Cardiac muscle cell (in vitro differentiated cells and primary cell): ENCODE data around the gene CD209. TPM values are rescaled to one million over a fixed set of nuclear protein-coding genes. Genes with fewer than 3 reads are reported as not detected.

Experiments
- DNase-seq, 2 donors: peaks; one replicate each; pipeline versions ENCODE4 v3.0.0 to v3.0.0-alpha.2; 2010 to 2017; ENCODE audit warnings: low read depth in 1 of 2, low spot score in 1 of 2
- H3K27ac ChIP-seq: fragments of 200-600 bp; sonication (generic); 2 replicates; pipeline ENCODE4 v1.5.1; 2016
- H3K27me3 ChIP-seq: fragments of 200-600 bp; sonication (generic); 2 replicates; pipeline ENCODE4 v1.6.0; 2016; ENCODE audit warnings: control low read depth
- H3K36me3 ChIP-seq: fragments of 200-600 bp; sonication (generic); 2 replicates; pipeline ENCODE4 v1.5.1; 2016; ENCODE audit warnings: control low read depth
- H3K4me1 ChIP-seq: fragments of 200-600 bp; sonication (generic); 2 replicates; pipeline ENCODE4 v1.8.1; 2017; ENCODE audit warnings: low read depth, mild to moderate bottlenecking, mixed run types
- H3K4me3 ChIP-seq: fragments of 200-600 bp; sonication (generic); 2 replicates; pipeline ENCODE4 v1.5.1; 2016; ENCODE audit warnings: mild to moderate bottlenecking
- H3K9me3 ChIP-seq: fragments of 200-600 bp; sonication (generic); 2 replicates; pipeline ENCODE4 v1.5.1; 2017; ENCODE audit warnings: low read depth, mild to moderate bottlenecking, control low read depth
- polyA plus RNA-seq: library from polyadenylated mRNA; unstranded; fragments of >200 nt; fragmentation: Nextera tagmentation; extraction: Ambion mirVana; gene quantifications from 2 replicates; pipeline ENCODE4 v1.2.1, GENCODE V29; 2016
- total RNA-seq: library from RNA; depleted of rRNA; stranded (reverse); fragments of >200 nt; gene quantifications from 2 replicates; pipeline ENCODE4 v1.2.3, GENCODE V29; 2016
- TF ChIP-seq, protein P1 (sequence below): IDR thresholded peaks from 2 replicates; pipeline ENCODE4 v1.5.1; 2012; ENCODE audit warnings: low read depth, mild to moderate bottlenecking, low read length

Gene CD209
- total and polyA plus RNA-seq, 2 experiments from 2014 or later, result not detected

DNA sequence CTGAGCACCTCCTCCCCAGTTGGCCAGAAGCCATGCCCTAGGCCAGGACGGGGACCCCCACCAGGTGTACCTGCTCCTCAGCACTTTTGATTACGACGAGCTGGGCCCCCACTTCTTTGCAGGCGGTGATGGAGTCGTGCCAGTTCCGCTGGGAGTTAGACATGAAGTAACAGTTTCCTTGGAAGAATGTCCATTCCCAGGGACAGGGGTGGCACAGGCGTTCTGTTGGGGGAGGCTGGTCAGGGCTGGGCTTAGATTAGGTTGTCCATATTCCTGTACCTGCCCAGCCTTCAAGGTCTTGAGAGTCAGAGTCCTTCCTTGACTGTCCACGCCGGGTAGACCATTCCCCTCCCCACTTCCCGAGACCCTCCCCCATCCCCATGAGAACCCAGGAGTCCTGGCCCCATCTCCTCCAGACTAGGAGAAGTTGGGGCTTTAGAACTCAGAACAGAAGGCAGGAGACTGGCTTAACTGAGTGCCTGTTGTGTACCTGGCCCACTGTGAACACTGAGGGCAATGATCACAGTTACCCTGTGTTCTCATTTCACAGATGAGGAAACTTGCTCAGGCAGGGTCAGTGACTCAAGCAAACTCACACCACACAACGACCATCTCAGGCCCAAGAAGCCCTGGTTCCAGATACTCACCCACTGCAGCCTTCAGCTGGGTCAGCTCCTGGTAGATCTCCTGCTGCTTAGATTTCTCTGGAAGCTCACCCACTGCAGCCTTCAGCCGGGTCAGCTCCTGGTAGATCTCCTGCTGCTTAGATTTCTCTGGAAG lies 2.3 kb downstream of the CD209 start:
- no peaks in the 10 kb centered on the region for H3K36me3 ChIP-seq
- no peaks in the 10 kb centered on the region for H3K27me3 ChIP-seq
- DNase-seq, result no peak
- H3K4me3 ChIP-seq, result no peak overlapping the region
- TF ChIP-seq, protein P1, sequence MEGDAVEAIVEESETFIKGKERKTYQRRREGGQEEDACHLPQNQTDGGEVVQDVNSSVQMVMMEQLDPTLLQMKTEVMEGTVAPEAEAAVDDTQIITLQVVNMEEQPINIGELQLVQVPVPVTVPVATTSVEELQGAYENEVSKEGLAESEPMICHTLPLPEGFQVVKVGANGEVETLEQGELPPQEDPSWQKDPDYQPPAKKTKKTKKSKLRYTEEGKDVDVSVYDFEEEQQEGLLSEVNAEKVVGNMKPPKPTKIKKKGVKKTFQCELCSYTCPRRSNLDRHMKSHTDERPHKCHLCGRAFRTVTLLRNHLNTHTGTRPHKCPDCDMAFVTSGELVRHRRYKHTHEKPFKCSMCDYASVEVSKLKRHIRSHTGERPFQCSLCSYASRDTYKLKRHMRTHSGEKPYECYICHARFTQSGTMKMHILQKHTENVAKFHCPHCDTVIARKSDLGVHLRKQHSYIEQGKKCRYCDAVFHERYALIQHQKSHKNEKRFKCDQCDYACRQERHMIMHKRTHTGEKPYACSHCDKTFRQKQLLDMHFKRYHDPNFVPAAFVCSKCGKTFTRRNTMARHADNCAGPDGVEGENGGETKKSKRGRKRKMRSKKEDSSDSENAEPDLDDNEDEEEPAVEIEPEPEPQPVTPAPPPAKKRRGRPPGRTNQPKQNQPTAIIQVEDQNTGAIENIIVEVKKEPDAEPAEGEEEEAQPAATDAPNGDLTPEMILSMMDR, result no peak
- H3K4me1 ChIP-seq, result no peaks in the 10 kb centered on the region
- H3K27ac ChIP-seq, result no peak overlapping the region
- H3K9me3 ChIP-seq, result no peaks in the 10 kb centered on the region

DNA sequence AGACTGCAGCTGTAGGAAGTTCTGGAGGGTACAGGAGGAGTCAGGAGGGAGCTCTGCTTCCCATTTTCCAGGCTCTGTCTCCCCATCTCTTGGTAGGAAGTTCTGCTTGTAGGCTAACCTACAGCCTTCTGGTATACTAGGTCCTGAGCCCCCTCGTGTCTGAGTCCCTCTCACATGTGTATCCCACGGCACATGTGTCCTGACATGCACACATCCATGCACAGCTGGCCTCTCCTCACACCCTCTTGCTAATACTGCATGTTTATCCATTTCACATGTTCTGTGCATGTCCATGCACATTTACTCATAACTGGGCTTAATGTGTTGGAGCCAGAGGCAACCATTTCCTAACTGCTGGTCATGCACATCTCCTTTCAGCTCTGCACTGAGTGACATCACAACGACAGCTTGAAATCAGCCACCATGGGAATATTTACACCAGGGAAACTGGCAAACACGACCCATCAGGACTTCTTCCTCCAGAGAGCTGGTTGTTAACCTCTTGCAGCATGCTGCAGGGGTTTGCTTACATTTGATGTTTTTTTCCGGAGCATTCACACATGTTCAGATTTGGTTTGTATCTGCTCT lies 3.0 kb downstream of the CD209 start:
- Histone ChIP-seq H3K4me3 (no peak overlapping the region), H3K4me1 (no peaks in the 10 kb centered on the region), H3K9me3 (no peaks in the 10 kb centered on the region), H3K36me3 (no peaks in the 10 kb centered on the region), H3K27ac (no peak overlapping the region), H3K27me3 (no peaks in the 10 kb centered on the region)
- DNase-seq, result no peak
- TF ChIP-seq, protein P1, result no peak

DNA sequence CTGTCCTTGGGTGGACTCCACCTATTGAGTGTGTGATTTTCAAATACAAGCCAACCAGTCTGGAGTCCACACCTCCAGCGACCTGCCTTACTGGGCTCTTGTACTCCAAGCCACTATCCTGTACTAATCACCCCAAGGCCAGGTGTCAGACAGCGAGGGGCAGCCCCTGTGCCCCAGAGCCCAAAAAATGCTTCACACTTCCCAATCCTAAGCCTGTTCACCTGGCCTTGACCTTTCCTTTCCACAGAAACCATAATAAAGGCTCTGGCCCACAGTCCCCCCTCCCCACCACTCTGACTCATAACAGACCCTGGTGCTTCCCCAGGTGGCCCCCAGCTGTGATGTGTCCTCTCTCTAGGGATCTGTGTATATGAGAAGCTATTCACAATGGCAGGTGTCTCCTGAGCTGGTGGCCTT lies 3.9 kb downstream of the CD209 start:
- no peaks in the 10 kb centered on the region for H3K4me1 ChIP-seq
- no peak overlapping the region for H3K4me3 ChIP-seq
- no peaks in the 10 kb centered on the region for H3K36me3 ChIP-seq
- DNase-seq, result no peak
- no peak overlapping the region for H3K27ac ChIP-seq
- H3K27me3 ChIP-seq, result no peaks in the 10 kb centered on the region
- TF ChIP-seq, protein P1, result no peak
- H3K9me3 ChIP-seq, result no peaks in the 10 kb centered on the region

DNA sequence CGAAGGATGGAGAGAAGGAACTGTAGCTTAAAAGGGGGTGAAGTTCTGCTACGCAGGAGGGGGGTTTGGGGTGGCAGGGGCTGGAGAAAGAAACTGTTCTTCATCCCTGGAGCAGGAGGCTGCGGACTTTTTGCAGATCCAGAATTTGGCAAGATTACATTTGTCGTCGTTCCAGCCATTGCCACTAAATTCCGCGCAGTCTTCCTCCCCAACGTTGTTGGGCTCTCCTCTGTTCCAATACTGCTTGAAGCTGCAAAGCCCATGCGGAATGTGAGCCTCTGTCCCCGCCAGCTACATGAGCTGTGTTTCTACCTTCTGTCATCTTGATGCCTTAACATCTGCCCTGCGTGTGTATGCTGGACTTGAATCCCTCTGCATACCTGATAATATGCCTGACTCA lies 4.3 kb downstream of the CD209 start:
- Histone ChIP-seq H3K9me3 (no peaks in the 10 kb centered on the region), H3K36me3 (no peaks in the 10 kb centered on the region), H3K4me1 (no peaks in the 10 kb centered on the region), H3K4me3 (no peak overlapping the region), H3K27ac (no peak overlapping the region), H3K27me3 (no peaks in the 10 kb centered on the region)
- TF ChIP-seq, protein P1, result no peak
- DNase-seq, result no peak

DNA sequence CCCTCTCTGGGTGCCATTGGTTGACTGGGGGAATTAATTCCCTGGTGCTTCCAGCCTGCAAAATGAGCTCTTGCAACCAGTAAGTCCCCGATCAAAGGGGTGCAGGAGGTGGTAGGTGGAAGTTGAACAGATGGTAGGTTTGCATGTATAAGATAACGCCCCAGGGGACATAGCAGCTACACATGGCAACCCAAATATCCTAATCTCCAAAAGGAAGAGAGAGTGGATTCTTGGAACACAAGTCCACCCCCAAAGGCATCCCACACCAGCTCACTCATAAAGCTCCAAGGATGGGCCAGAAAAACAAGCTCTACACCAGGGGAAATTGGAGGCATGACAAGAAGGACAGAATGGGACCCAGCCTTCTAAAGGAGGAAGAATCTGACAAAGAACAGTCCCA lies 4.8 kb downstream of the CD209 start:
- H3K4me1 ChIP-seq, result no peaks in the 10 kb centered on the region
- H3K36me3 ChIP-seq, result no peaks in the 10 kb centered on the region
- no peaks in the 10 kb centered on the region for H3K27me3 ChIP-seq
- H3K4me3 ChIP-seq, result no peak overlapping the region
- DNase-seq, result no peak
- TF ChIP-seq, protein P1, result no peak
- no peak overlapping the region for H3K27ac ChIP-seq
- no peaks in the 10 kb centered on the region for H3K9me3 ChIP-seq
